Hepatocyte (in vitro differentiated cells): ENCODE results near the gene STXBP6.

Source experiments
- EZH2phosphoT487 ChIP-seq: fragments of 200-600 bp; sonication (generic); IDR thresholded peaks from one replicate; pipeline ENCODE4 v1.6.1; 2018; ENCODE audit warnings: antibody characterized with exemption, mild to moderate bottlenecking, low read depth, moderate library complexity; ENCODE audit not compliant: unreplicated experiment, severe bottlenecking
- TF ChIP-seq, protein P1 (sequence below): fragments of 200-600 bp; sonication (generic); IDR thresholded peaks from 2 replicates; pipeline ENCODE4 v1.5.1; 2016; ENCODE audit warnings: antibody characterized with exemption, mild to moderate bottlenecking; ENCODE audit not compliant: poor library complexity

DNA sequence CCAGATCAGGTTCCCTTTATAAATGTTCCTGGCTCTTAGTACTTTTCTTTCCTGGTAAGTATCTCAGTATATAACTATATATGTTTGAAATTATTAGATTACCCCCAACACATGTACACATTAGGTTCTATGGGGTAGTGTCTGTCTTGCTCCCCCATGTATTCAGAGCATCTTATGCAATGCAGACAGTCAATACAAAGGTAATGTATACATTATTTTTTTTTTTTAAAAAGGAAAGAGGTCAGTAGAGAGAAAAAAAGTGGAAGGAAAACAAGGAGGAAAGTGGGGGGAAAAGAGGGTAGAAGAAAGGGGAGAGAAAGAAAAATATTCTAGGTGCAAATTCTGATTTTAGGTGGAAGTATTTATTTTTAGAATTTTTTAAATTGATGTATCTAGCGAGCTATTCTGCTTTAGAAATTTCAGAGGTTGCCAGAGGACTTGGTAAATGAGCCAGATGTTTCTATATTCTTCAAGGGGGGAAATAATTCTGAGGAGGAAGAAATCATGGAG, 157.9 kb downstream of the STXBP6 start:
- TF ChIP-seq, protein P1, sequence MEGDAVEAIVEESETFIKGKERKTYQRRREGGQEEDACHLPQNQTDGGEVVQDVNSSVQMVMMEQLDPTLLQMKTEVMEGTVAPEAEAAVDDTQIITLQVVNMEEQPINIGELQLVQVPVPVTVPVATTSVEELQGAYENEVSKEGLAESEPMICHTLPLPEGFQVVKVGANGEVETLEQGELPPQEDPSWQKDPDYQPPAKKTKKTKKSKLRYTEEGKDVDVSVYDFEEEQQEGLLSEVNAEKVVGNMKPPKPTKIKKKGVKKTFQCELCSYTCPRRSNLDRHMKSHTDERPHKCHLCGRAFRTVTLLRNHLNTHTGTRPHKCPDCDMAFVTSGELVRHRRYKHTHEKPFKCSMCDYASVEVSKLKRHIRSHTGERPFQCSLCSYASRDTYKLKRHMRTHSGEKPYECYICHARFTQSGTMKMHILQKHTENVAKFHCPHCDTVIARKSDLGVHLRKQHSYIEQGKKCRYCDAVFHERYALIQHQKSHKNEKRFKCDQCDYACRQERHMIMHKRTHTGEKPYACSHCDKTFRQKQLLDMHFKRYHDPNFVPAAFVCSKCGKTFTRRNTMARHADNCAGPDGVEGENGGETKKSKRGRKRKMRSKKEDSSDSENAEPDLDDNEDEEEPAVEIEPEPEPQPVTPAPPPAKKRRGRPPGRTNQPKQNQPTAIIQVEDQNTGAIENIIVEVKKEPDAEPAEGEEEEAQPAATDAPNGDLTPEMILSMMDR = no peak
- no peak for TF ChIP-seq EZH2phosphoT487
